IPS DF 4.7 (cell line): ENCODE measurements around the gene ST3GAL5.

Experiments used
- DNase-seq: peaks from one replicate; pipeline ENCODE4 v3.0.0-alpha.2; 2013; ENCODE audit warnings: low spot score; ENCODE audit errors: extremely low read depth

ST3GAL5 gene

GRCh38 chr2:85867556-85868292 lies 21.1 kb downstream of the ST3GAL5 start:
- no peak for DNase-seq

- no peak for DNase-seq
Measured at GRCh38 chr2:85867121-85867520, 21.7 kb downstream of the ST3GAL5 start.

GRCh38 chr2:85866165-85866659 lies 22.6 kb downstream of the ST3GAL5 start:
- DNase-seq, result no peak

GRCh38 chr2:85865539-85866164 lies 23.1 kb downstream of the ST3GAL5 start:
- no peak for DNase-seq

- no peak for DNase-seq
Measured at GRCh38 chr2:85864654-85865053, 24.1 kb downstream of the ST3GAL5 start.

- DNase-seq, result no peak
Measured at GRCh38 chr2:85862426-85862825, 26.4 kb downstream of the ST3GAL5 start.

GRCh38 chr2:85861650-85862049 lies 27.1 kb downstream of the ST3GAL5 start:
- DNase-seq, result no peak

- DNase-seq, result no peak
Measured at GRCh38 chr2:85861180-85861579, 27.6 kb downstream of the ST3GAL5 start.

GRCh38 chr2:85858841-85859240 lies 29.9 kb downstream of the ST3GAL5 start:
- no peak for DNase-seq

- DNase-seq, result no peak
Measured at GRCh38 chr2:85854897-85855296, 33.9 kb downstream of the ST3GAL5 start.

GRCh38 chr2:85854166-85854509 lies 34.7 kb downstream of the ST3GAL5 start:
- DNase-seq, result no peak

- no peak for DNase-seq
Measured at GRCh38 chr2:85853499-85854165, 35.2 kb downstream of the ST3GAL5 start.

GRCh38 chr2:85852937-85853498 lies 35.8 kb downstream of the ST3GAL5 start:
- DNase-seq, result no peak

- no peak for DNase-seq
Measured at GRCh38 chr2:85852152-85852840, 36.5 kb downstream of the ST3GAL5 start.

GRCh38 chr2:85851253-85852151 lies 37.3 kb downstream of the ST3GAL5 start:
- no peak for DNase-seq

- DNase-seq, result no peak
Measured at GRCh38 chr2:85850451-85850850, 38.3 kb downstream of the ST3GAL5 start.

- DNase-seq, result no peak
Measured at GRCh38 chr2:85847051-85847588, 41.7 kb downstream of the ST3GAL5 start.

GRCh38 chr2:85846411-85846810 lies 42.4 kb downstream of the ST3GAL5 start:
- no peak for DNase-seq

- no peak for DNase-seq
Measured at GRCh38 chr2:85844486-85844885, 44.3 kb downstream of the ST3GAL5 start.

- DNase-seq, result no peak
Measured at GRCh38 chr2:85843543-85843942, 45.2 kb downstream of the ST3GAL5 start.
